Heart left ventricle (tissue), 16 donors: ENCODE measurements around the gene RBM14. TPM values are rescaled to one million over a fixed set of nuclear protein-coding genes. Genes with fewer than 3 reads are reported as not detected.
A peak's percentile ranks its signal among the peaks of the same experiment; 100 is the strongest.

Experiments
- ATAC-seq, 4 donors: fragments of 200-7000 bp; cut with Tn5 transposase; one replicate each; pipeline ENCODE4 v1.9.1; 2020 to 2022; ENCODE audit warnings: moderate library complexity in 4 of 4, mild to moderate bottlenecking in 3 of 4, moderate number of reproducible peaks in 1 of 4
- DNase-seq, 5 donors: peaks; one replicate each; pipeline ENCODE4 v3.0.0-alpha.2; 2020
- H3K27ac ChIP-seq, 12 donors: fragments of 200-600 bp; sonication (generic) in 4 of 12; one replicate each; pipeline versions ENCODE4 v1.5.0 to v1.8.0; 2016 to 2022; ENCODE audit warnings: mild to moderate bottlenecking in 2 of 12
- H3K27me3 ChIP-seq, 9 donors: fragments of 200-600 bp; sonication (generic) in 2 of 9; one replicate each; pipeline versions ENCODE4 v1.5.1 to v1.8.0; 2016 to 2022; ENCODE audit warnings: mild to moderate bottlenecking in 3 of 9
- H3K36me3 ChIP-seq, 9 donors: fragments of 200-600 bp; sonication (generic) in 2 of 9; one replicate each; pipeline versions ENCODE4 v1.5.0 to v1.8.0; 2018 to 2022; ENCODE audit warnings: mild to moderate bottlenecking in 2 of 9
- H3K4me1 ChIP-seq, 12 donors: fragments of 200-600 bp; sonication (generic) in 4 of 12; one replicate each; pipeline versions ENCODE4 v1.5.0 to v1.8.0; 2016 to 2022; ENCODE audit warnings: mild to moderate bottlenecking in 3 of 12
- H3K4me3 ChIP-seq, 12 donors: fragments of 200-600 bp; sonication (generic) in 4 of 12; one replicate each; pipeline versions ENCODE4 v1.5.0 to v1.8.0; 2017 to 2022; ENCODE audit warnings: mild to moderate bottlenecking in 9 of 12, moderate library complexity in 4 of 12
- H3K9me3 ChIP-seq, 12 donors: fragments of 200-600 bp; sonication (generic) in 4 of 12; one replicate each; pipeline versions ENCODE4 v1.5.0 to v1.8.0; 2016 to 2022; ENCODE audit warnings: mild to moderate bottlenecking in 1 of 12
- POLR2A ChIP-seq, 2 donors: fragments of 450-650 bp; IDR thresholded peaks; one replicate each; pipeline ENCODE4 v1.6.1; 2017; ENCODE audit warnings: antibody characterized with exemption in 2 of 2, mild to moderate bottlenecking in 2 of 2, moderate library complexity in 2 of 2
- WGBS, 4 donors: extraction: QIAGEN DNeasy Blood & Tissue Kit in 2 of 4; methylation state at CpG; one replicate each; pipeline versions ENCODE4 v1.1.5 to v1.1.7; 2013 to 2018; 5-methylcytosine and 5-hydroxymethylcytosine counted together
- intact Hi-C, 10 donors: fragments of 100-400 bp; cut with DNase I; formaldehyde crosslinking; loops; one replicate each; pipeline versions ENCODE4 v1.11.1 to v1.14.2; 2022
- polyA plus RNA-seq, 2 donors: library from polyadenylated mRNA; stranded (reverse); fragments of 200-250 nt; gene quantifications; one replicate each; pipeline ENCODE4 v1.2.3, GENCODE V29; 2013
- total RNA-seq, 9 donors: library from RNA; depleted of rRNA in 2 of 9; stranded (reverse); fragments of >200 nt in 2 of 9; fragmentation: NEBNext Ultra II Directional in 3 of 9; extraction: Animal tissue kit (Norgen Biotek cat#: 25700) in 3 of 9; gene quantifications; one replicate each; pipeline versions ENCODE4 v1.1.0 to v1.2.4, GENCODE V29; 2016 to 2023
- TF ChIP-seq, protein P1 (sequence below), 12 donors: fragments of 200-600 bp; sonication (generic) in 4 of 12; IDR thresholded peaks; one replicate each; pipeline versions ENCODE4 v1.5.0 to v1.8.0; 2018 to 2022; ENCODE audit warnings: antibody characterized with exemption in 12 of 12, mild to moderate bottlenecking in 5 of 12
- donor health status: ischemic (EF 13 %, LVEDD 7.1; RV severe dilation, severe dysfunction).
- donor health status: healthy with polysubstance abuse.
- donor health status: DM: no; HTN: yes; CAD: no.
- donor health status: DM: no; HTN: no; CAD: no.
- donor health status: ischemic (EF 25% LVEDD 6.9; RV normal size, moderate dysfunction).
- donor health status: ischemic (EF 25% LVEDD 5.7; RV mildly dilated, moderate dysfunction).
- donor health status: healthy.
- donor health status: DM: yes; HTN: yes; CAD: no.
- donor health status: ischemic (EF 35%, LVEDD 5.7; RV mildly dilated, moderate dysfunction).
- donor health status: nonischemic (EF 11% LVEDD 7.7; RV severe dilation, severe dysfunction).
- donor health status: DM: yes; HTN: yes; CAD: no.
- donor health status: PGD.
- donor health status: ischemic (EF 29% LVEDD 5.4; RV normal size, mild dysfunction).
- donor health status: nonischemic (EF 23%, LVEDD 6.1; RV moderate dilation, normal function).

Gene RBM14
- total and polyA plus RNA-seq, 11 donors = 17.4 to 40.0 (median 30.6) TPM

DNA sequence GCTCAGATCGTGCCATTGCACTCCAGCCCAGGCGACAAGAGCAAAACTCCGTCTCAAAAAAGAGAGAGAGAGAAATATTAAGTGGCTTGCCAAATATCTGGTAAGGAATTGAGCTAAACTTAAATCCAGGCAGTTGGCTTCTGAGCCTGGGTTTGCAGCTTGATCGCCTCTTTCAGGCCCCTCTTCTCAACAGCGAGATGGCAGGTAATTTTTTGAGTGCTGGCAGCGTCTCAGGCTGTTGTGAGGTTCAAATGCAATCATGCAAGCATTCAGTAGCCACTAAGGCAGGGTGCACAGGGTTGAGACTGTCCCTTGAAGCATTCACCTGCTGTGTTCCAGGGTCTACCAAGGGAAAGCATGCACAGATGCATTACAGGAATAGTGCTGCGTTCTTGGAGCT, 47.4 kb upstream of the RBM14 start:
- TF ChIP-seq POLR2A (IDR thresholded peaks at IDR 0.05) = no peak
- TF ChIP-seq, protein P1, sequence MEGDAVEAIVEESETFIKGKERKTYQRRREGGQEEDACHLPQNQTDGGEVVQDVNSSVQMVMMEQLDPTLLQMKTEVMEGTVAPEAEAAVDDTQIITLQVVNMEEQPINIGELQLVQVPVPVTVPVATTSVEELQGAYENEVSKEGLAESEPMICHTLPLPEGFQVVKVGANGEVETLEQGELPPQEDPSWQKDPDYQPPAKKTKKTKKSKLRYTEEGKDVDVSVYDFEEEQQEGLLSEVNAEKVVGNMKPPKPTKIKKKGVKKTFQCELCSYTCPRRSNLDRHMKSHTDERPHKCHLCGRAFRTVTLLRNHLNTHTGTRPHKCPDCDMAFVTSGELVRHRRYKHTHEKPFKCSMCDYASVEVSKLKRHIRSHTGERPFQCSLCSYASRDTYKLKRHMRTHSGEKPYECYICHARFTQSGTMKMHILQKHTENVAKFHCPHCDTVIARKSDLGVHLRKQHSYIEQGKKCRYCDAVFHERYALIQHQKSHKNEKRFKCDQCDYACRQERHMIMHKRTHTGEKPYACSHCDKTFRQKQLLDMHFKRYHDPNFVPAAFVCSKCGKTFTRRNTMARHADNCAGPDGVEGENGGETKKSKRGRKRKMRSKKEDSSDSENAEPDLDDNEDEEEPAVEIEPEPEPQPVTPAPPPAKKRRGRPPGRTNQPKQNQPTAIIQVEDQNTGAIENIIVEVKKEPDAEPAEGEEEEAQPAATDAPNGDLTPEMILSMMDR (IDR thresholded peaks at IDR 0.05) = no peak
- DNase-seq (no peak), ATAC-seq (no peak)
- peaks cover 0 to 13% (median 0%) of the 10 kb centered on the region in 9 donors for H3K36me3 ChIP-seq
- peaks cover 0 to 17% (median 12%) of the 10 kb centered on the region in 12 donors for H3K4me1 ChIP-seq
- peak overlapping the region in 2 of 12 donors; percentile 69 to 74 for H3K4me3 ChIP-seq
- 84 to 93% (median 87%) methylated on average over 7 of the region's 7 CpGs for WGBS, 4 donors
- H3K27me3 ChIP-seq = peaks cover 0 to 6% (median 0%) of the 10 kb centered on the region in 9 donors
- H3K9me3 ChIP-seq = no peaks in the 10 kb centered on the region
- intact Hi-C loops = loop anchor here in 1 of 10 donors (10.0 kb wide), 1 partner anchor 266 kb away; no protein-coding TSS in a partner anchor
- peak overlapping the region in 2 of 12 donors; percentile 54 to 71 for H3K27ac ChIP-seq

- no peak for TF ChIP-seq POLR2A (IDR thresholded peaks at IDR 0.05)
- TF ChIP-seq, protein P1 (IDR thresholded peaks at IDR 0.05) = no peak
- DNase-seq (no peak), ATAC-seq (no peak)
- Histone ChIP-seq H3K4me3 (no peak overlapping the region), H3K27ac (no peak overlapping the region), H3K4me1 (peaks cover 0 to 17% (median 12%) of the 10 kb centered on the region in 12 donors), H3K36me3 (peaks cover 0 to 10% (median 0%) of the 10 kb centered on the region in 9 donors), H3K9me3 (no peaks in the 10 kb centered on the region), H3K27me3 (peaks cover 0 to 6% (median 0%) of the 10 kb centered on the region in 9 donors)
- intact Hi-C loops = loop anchor here in 2 of 10 donors (10.0 kb wide), 1 partner anchor 265 kb away; no protein-coding TSS in a partner anchor
- WGBS, 4 donors = 55 to 65% (median 58%) methylated on average over 5 of the region's 5 CpGs
Measured at GRCh38 chr11:66570079-66570849, 46.2 kb upstream of the RBM14 start.

- Histone ChIP-seq H3K9me3 (no peaks in the 10 kb centered on the region), H3K27me3 (peaks cover 0 to 6% (median 0%) of the 10 kb centered on the region in 9 donors), H3K36me3 (peaks cover 0 to 5% (median 0%) of the 10 kb centered on the region in 9 donors), H3K4me1 (peaks cover 0 to 17% (median 12%) of the 10 kb centered on the region in 12 donors), H3K27ac (no peak overlapping the region), H3K4me3 (no peak overlapping the region)
- TF ChIP-seq, protein P1 (IDR thresholded peaks at IDR 0.05) = no peak
- TF ChIP-seq POLR2A (IDR thresholded peaks at IDR 0.05) = no peak
- intact Hi-C loops = loop anchor here in 2 of 10 donors (10.0 kb wide), 1 partner anchor 264 kb away; no protein-coding TSS in a partner anchor
- ATAC-seq = no peak
- no peak for DNase-seq
- WGBS, 4 donors = 69 to 88% (median 72%) methylated on average over 2 of the region's 2 CpGs
Measured at GRCh38 chr11:66570850-66571180, 45.6 kb upstream of the RBM14 start.

- no peak overlapping the region for H3K27ac ChIP-seq
- H3K27me3 ChIP-seq = no peaks in the 10 kb centered on the region
- intact Hi-C loops = loop anchor here (1.0 to 10.0 kb wide), 4 partner anchors 98 to 256 kb away; partner anchors contain the start of gene RBM4B (in 1 of the 10)
- DNase-seq (peak; percentile 79 to 90 (median 82)), ATAC-seq (peak; percentile 78 to 97 (median 88))
- peaks cover 0 to 8% (median 0%) of the 10 kb centered on the region in 12 donors for H3K4me1 ChIP-seq
- 15 to 17% (median 15%) methylated on average over 25 of the region's 25 CpGs for WGBS, 4 donors
- H3K4me3 ChIP-seq = no peak overlapping the region
- TF ChIP-seq, protein P1 (IDR thresholded peaks at IDR 0.05) = peak; percentile 72 to 87 (median 82)
- TF ChIP-seq POLR2A (IDR thresholded peaks at IDR 0.05) = no peak
- H3K9me3 ChIP-seq = peaks cover 0 to 9% (median 0%) of the 10 kb centered on the region in 12 donors
- H3K36me3 ChIP-seq = no peaks in the 10 kb centered on the region
Measured at GRCh38 chr11:66579017-66579606, 37.3 kb upstream of the RBM14 start.
